PC-3 (cell line): ENCODE results near the gene OGA. TPM values are rescaled to one million over a fixed set of nuclear protein-coding genes. Genes with fewer than 3 reads are reported as not detected.

Source experiments
- ATAC-seq: fragments of 200-7000 bp; cut with Tn5 transposase; 2 replicates; pipeline ENCODE4 v1.9.1; 2020; ENCODE audit warnings: mild to moderate bottlenecking, moderate library complexity
- BruUV-seq: library from RNA; stranded (reverse); fragments of 400-500 nt; replicated peaks from 2 replicates; lab custom pipeline; 2021; lab: Mats Ljungman, UMichigan
- CTCF ChIA-PET: fragments of 300-600 bp; sonication (Branson Sonifier 250); formaldehyde crosslinking; loops from one replicate; lab custom pipeline; 2022; ENCODE audit warnings: antibody characterized with exemption; lab: Charles Lee
- POLR2A ChIA-PET: fragments of 300-600 bp; sonication (Branson Sonifier 250); formaldehyde crosslinking; loops from one replicate; lab custom pipeline; 2022; ENCODE audit warnings: antibody characterized with exemption; ENCODE audit not compliant: unreplicated experiment; lab: Charles Lee
- DNase-seq: peaks from one replicate; pipeline ENCODE4 v3.0.0-alpha.2; 2015
- H2AFZ ChIP-seq: fragments of 300-600 bp; sonication (generic); 2 replicates; pipeline ENCODE4 v1.6.0; 2016; ENCODE audit warnings: antibody characterized with exemption, low read length
- H3F3A ChIP-seq: fragments of 300-600 bp; sonication (generic); one replicate; pipeline ENCODE4 v1.6.0; 2017; ENCODE audit warnings: antibody characterized with exemption, low read length, control low read depth, mild to moderate bottlenecking; ENCODE audit not compliant: unreplicated experiment
- H3K27ac ChIP-seq: fragments of 300-600 bp; sonication (generic); 2 replicates; pipeline ENCODE4 v1.5.1; 2016; ENCODE audit warnings: mild to moderate bottlenecking, low read length
- H3K27me3 ChIP-seq: fragments of 300-600 bp; sonication (generic); 2 replicates; pipeline ENCODE4 v1.6.1; 2016; ENCODE audit warnings: low read length, mixed read lengths
- H3K36me3 ChIP-seq: fragments of 300-600 bp; sonication (generic); 2 replicates; pipeline ENCODE4 v1.6.1; 2016; ENCODE audit warnings: low read depth, mixed run types, low read length, mixed read lengths
- H3K4me1 ChIP-seq: fragments of 300-600 bp; sonication (generic); 2 replicates; pipeline ENCODE4 v1.5.1; 2016; ENCODE audit warnings: low read length; ENCODE audit not compliant: insufficient read depth
- H3K4me2 ChIP-seq: fragments of 300-600 bp; sonication (generic); 2 replicates; pipeline ENCODE4 v1.6.0; 2016; ENCODE audit warnings: low read length
- H3K4me3 ChIP-seq: fragments of 300-600 bp; sonication (generic); 2 replicates; pipeline ENCODE4 v1.5.1; 2016; ENCODE audit warnings: mild to moderate bottlenecking, low read length, mixed read lengths
- H3K79me2 ChIP-seq: fragments of 300-600 bp; sonication (generic); 2 replicates; pipeline ENCODE4 v1.6.1; 2017; ENCODE audit warnings: low read length, mixed read lengths
- H3K9ac ChIP-seq: fragments of 300-600 bp; sonication (generic); 2 replicates; pipeline ENCODE4 v1.6.0; 2016; ENCODE audit warnings: mild to moderate bottlenecking, low read length
- H3K9me2 ChIP-seq: fragments of 300-600 bp; sonication (generic); replicated peaks from 2 replicates; pipeline ENCODE4 v1.6.1; 2016; ENCODE audit warnings: mixed run types, low read length, mixed read lengths
- H3K9me3 ChIP-seq: fragments of 300-600 bp; sonication (generic); 2 replicates; pipeline ENCODE4 v1.6.1; 2016; ENCODE audit warnings: low read length, mixed read lengths
- H4K20me1 ChIP-seq: fragments of 300-600 bp; sonication (generic); 2 replicates; pipeline ENCODE4 v1.6.1; 2016; ENCODE audit warnings: low read length, mixed read lengths
- CTCF ChIP-seq: fragments of 300-600 bp; sonication (generic); conservative IDR thresholded peaks from 2 replicates; pipeline ENCODE4 v1.5.1; 2017; ENCODE audit warnings: antibody characterized with exemption, low read depth, mild to moderate bottlenecking, low read length
- EZH2 ChIP-seq: fragments of 300-600 bp; sonication (generic); IDR thresholded peaks from one replicate; pipeline ENCODE4 v1.6.1; 2017; ENCODE audit warnings: antibody characterized with exemption, mild to moderate bottlenecking, low read length; ENCODE audit not compliant: unreplicated experiment
- EZH2phosphoT487 ChIP-seq: fragments of 300-600 bp; sonication (generic); IDR thresholded peaks from 2 replicates; pipeline ENCODE4 v1.6.1; 2018; ENCODE audit warnings: mild to moderate bottlenecking, antibody characterized with exemption, low read length, borderline replicate concordance
- intact Hi-C: fragments of 100-400 bp; cut with micrococcal nuclease; formaldehyde crosslinking; loops from 2 replicates; pipeline ENCODE4 v1.9.0; 2023
- total RNA-seq: library from RNA; depleted of rRNA; stranded (reverse); fragments of >200 nt; gene quantifications from 2 replicates; pipeline ENCODE4 v1.2.3, GENCODE V29; 2014

The OGA gene
- total RNA-seq, 1 experiment from 2014 or later: 42.7 TPM

- ATAC-seq: no peak
- H3K4me1 ChIP-seq: peaks cover 11% of the 10 kb centered on the region
- intact Hi-C loops: no loop called here
- H2AFZ ChIP-seq: no peak overlapping the region
- no peaks in the 10 kb centered on the region for H3K9me2 ChIP-seq
- peaks cover 3% of the 10 kb centered on the region for H3F3A ChIP-seq
- ChIA-PET CTCF (no interaction called here), POLR2A (no interaction called here)
- no TSS peak for BruUV-seq
- H3K79me2 ChIP-seq: peaks cover 18% of the 10 kb centered on the region
- H3K4me3 ChIP-seq: no peak overlapping the region
- H4K20me1 ChIP-seq: no peaks in the 10 kb centered on the region
- TF ChIP-seq EZH2: no peak
- TF ChIP-seq CTCF: no peak
- TF ChIP-seq EZH2phosphoT487: no peak
- no peaks in the 10 kb centered on the region for H3K9me3 ChIP-seq
- no peak overlapping the region for H3K4me2 ChIP-seq
- DNase-seq: no peak
- no peak overlapping the region for H3K9ac ChIP-seq
- no peaks in the 10 kb centered on the region for H3K27me3 ChIP-seq
- no peak overlapping the region for H3K27ac ChIP-seq
- H3K36me3 ChIP-seq: peaks cover 16% of the 10 kb centered on the region
These were observed 32.4 kb downstream of the OGA start for GRCh38 chr10:101785801-101786200.

DNA sequence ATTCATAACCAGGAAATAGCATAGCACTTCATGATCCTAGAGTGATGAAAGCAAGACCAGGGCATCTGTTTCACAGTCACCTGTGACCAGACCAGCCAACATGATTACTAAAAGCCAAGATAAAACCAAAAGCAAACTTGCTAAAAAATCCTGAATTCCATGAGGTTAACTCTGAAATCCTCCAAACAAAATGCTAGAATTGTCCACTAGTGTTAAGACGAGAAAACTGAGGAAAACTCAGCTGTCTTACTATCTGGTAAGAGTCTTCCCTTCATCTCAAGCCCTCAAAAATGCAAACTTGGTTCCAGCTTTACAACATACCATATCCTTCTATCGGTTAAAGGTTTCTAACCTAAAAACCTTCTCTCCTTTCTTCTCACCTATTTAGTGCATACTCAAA is 33.7 kb downstream of the OGA start:
- Histone ChIP-seq H3K79me2 (peaks cover 18% of the 10 kb centered on the region), H3K27ac (no peak overlapping the region), H3K4me1 (peaks cover 20% of the 10 kb centered on the region), H3K9me2 (no peaks in the 10 kb centered on the region), H3K4me2 (no peak overlapping the region), H3K36me3 (peaks cover 12% of the 10 kb centered on the region), H3K27me3 (no peaks in the 10 kb centered on the region), H3K4me3 (no peak overlapping the region), H3F3A (peaks cover 3% of the 10 kb centered on the region), H4K20me1 (no peaks in the 10 kb centered on the region), H2AFZ (no peak overlapping the region), H3K9ac (no peak overlapping the region), H3K9me3 (no peaks in the 10 kb centered on the region)
- DNase-seq (no peak), ATAC-seq (no peak)
- TF ChIP-seq EZH2phosphoT487 (no peak), EZH2 (no peak), CTCF (no peak)
- BruUV-seq: no TSS peak
- CTCF ChIA-PET: interaction anchor here (1.3 kb wide), 1 partner anchor 182 kb away, joined by 6 read pairs; no protein-coding TSS in a partner anchor
- intact Hi-C loops: loop anchor here (5.0 kb wide), 1 partner anchor 197 kb away; the partner anchor contains the start of genes DPCD and POLL
- POLR2A ChIA-PET: no interaction called here

DNA sequence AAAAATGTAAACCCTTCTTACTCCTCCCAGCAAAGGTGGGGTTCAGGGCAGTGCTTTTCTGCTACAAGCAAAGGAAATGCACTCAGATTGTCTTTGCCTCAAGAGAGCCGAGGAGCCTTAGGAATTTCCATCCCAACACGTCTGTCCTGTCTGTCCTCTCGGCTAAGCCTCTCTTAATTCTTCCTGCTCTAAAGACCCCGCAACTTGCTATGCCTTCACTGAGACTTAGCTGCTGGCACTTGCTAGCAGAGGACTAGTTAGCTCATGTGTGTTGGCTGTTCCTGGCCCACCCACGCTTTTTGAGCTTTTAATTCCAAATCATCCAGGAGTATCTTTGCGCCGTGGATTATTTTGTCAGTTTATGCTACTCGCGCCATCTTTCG is 34.5 kb downstream of the OGA start:
- DNase-seq (no peak), ATAC-seq (peak; percentile 3; the same call in 1 of the 2 replicates)
- Histone ChIP-seq H3K9me3 (no peaks in the 10 kb centered on the region), H3K4me3 (peak overlapping the region; percentile 95), H3F3A (peaks cover 3% of the 10 kb centered on the region), H3K79me2 (peaks cover 18% of the 10 kb centered on the region), H3K9me2 (no peaks in the 10 kb centered on the region), H3K4me2 (peak overlapping the region; percentile 99), H2AFZ (peak overlapping the region; percentile 88; the same call in 1 of the 2 replicates), H3K27me3 (no peaks in the 10 kb centered on the region), H3K36me3 (peaks cover 12% of the 10 kb centered on the region), H3K27ac (0 out of 2 replicates have a peak overlapping the region, but pooled peaks have one; percentile 59), H3K9ac (peak overlapping the region; percentile 96), H4K20me1 (no peaks in the 10 kb centered on the region), H3K4me1 (peaks cover 20% of the 10 kb centered on the region)
- BruUV-seq: no TSS peak
- intact Hi-C loops: loop anchor here (5.0 kb wide), 1 partner anchor 196 kb away; the partner anchor contains the start of genes DPCD and POLL
- CTCF ChIA-PET: interaction anchor here (0.7 to 1.3 kb wide), 2 partner anchors 96 to 181 kb away, joined by 4 to 6 read pairs; no protein-coding TSS in a partner anchor
- POLR2A ChIA-PET: interaction anchor here (0.7 kb wide), 1 partner anchor 76 kb away, joined by 3 read pairs; no protein-coding TSS in a partner anchor
- no peak for TF ChIP-seq EZH2
- no peak for TF ChIP-seq EZH2phosphoT487
- TF ChIP-seq CTCF: no peak
